NCI-H345 (cell line): ENCODE results near the gene CKAP2L.

Experiments
- DNase-seq: peaks from one replicate; lab custom pipeline; 2025; lab: John Stamatoyannopoulos, UW

Gene CKAP2L

DNA sequence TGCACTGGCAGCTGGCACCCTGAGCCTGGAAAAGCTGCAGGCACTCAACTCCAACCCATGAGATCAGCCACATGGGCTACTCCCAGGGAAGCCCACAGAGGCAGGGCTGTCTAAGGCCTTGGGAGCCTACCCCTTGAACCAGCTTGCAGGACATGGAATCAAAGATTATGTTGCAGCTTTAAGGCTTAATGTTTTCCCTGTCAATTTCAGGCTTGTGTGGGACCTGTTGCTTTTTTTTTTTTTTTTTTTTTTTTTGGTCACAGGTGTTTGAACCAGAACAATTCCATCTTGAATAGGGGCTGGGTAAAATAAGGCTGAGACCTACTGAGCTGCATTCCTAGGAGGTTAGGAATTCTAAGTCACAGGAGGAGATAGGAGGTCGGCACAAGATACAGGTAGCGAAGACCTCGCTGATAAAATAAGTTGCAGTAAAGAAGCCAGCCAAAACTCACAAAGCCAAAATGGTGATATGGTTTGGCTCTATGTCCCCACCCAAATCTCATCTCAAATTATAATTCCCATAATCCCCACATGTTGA lies 27.4 kb upstream of the CKAP2L start:
- no peak for DNase-seq

DNA sequence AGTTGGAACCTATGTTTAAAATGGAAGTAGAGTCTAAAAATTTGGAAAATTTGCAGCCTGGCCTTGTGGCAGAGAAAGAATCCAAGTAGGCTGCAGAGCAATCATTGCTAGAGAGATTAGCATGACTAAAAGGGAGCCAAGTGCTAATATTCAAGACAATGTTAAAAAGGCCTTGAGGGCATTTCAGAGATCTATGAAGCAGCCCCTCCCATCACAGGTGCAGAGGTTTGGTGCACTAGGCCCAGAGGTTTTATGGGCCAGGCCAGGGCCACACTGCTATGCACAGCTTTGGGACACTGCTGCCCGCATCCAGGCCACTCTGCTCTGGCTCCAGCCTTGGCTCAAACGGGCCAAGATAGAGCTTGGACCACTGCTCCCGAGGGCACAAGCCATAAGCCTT lies 26.6 kb upstream of the CKAP2L start:
- no peak for DNase-seq

GRCh38 chr2:112790305-112790704 lies 25.9 kb upstream of the CKAP2L start:
- DNase-seq, result no peak

GRCh38 chr2:112789186-112789585 lies 24.8 kb upstream of the CKAP2L start:
- no peak for DNase-seq

DNA sequence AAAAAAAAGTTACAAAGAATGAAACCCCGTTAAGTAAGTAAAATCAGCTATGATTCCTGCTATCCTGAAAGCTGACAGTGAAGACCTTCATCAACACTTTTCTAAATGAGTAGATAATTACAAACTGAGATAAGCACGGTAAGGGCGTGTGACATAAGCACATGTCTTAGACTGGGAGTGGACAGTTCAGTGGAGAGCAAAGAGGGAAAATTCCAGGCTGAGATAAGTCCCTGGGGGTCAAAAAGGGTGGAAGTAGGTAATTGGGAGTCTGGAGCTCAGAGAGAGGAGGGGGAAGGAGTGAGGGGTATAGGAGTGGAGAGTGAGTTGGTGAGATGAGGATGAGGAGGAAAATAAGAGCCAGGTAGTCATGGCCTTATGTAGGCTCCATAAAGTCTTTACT lies 24.2 kb upstream of the CKAP2L start:
- DNase-seq, result no peak

DNA sequence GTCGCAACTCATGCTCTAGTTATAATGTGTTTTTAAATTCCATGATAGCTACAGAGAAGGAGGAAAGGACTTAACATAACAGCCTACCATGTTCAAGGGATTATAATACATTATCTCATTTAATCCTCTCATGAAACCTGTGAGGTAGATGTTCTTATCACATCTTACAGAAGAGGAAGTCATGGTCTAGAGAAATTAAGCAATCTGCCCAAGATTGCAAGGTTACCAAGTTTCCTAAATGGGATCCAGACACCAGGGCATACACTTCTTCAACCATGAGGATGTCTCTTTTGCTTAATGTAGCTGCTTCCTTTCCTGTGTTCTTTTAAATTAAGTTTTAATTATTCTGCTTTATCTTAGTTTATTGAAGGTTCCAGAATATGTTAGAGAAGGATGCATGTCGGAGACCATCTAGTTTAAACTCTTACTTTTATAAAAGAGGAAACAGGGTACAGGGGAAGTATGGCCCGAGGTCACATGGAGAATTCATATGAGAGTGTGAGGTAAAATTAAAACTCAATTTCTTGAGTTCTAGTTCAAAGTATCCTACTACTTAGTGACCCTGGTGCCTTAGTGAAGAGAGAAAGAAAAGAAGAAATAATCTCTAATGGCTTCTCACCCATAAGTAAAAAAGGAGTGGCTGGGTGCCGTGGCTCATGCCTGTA lies 23.5 kb upstream of the CKAP2L start:
- DNase-seq, result no peak

DNA sequence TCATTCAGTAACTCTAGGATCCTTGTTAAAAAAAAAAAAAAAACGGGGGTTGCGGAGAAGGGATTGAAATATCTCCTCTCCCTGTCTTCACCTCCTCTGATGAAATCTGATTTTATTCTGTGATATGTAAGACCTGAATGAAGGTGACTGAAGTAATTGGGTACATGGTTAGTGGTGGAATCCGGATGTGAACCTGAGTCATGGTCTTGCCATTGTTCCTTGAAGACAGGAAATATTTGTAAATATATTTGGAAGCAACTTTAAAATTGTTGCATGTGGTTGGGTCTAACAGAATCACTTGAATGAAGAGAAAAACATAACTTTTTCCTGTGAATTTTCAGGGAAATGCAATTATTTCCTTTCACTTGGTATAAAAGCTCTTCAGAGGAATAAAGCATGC lies 22.9 kb upstream of the CKAP2L start:
- DNase-seq, result no peak

GRCh38 chr2:112784199-112785189 lies 20.1 kb upstream of the CKAP2L start, which contains the start of gene IL1A:
Gene IL1A, minus strand, starts transcription at chr2:112784493. Its CDS starts 723 bp downstream, at chr2:112783770.
- DNase-seq, result no peak

DNA sequence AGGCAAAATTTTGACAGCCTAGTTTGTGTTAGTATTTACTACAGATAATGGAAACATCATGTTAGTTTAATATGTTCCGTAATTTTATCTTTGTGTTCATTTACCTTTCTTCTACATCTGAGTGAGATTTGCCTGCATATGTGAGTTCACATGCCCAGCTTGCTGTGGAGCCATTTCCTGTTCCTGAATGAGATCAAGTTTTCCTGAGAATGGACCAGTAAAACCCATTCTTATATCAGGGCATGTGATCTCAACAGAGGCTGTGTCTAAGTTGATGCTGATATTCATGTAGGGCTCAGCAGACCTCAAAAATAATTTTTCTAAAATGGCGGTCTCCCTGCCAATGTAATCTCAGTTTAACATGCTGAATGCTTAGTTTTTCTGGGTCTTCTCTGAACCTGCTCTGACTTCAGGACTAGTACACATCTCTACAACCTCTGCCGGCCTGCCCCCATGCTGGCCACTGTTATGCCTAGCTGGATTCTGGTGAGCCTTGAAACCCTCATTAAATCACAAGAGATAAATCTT lies 18.8 kb upstream of the CKAP2L start:
- DNase-seq, result no peak

- DNase-seq, result no peak
These were observed 17.9 kb upstream of the CKAP2L start for GRCh38 chr2:112782234-112782799.

DNA sequence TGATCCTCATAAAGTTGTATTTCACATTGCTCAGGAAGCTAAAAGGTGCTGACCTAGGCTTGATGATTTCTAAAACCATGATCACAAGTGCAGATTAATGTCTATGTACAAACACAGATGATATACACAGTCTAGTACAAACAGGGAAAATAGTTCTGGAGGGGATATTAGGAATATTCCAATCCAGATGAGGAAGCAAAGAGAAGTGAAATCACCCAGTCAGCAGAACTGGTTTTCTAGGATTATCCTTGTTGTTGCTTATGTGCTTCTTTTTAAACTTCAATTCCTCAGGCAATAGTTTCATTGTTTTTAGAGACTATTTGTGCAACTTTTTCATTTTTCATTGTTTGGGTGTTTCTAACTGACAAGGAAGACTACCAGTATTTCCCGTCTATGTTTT lies 15.2 kb upstream of the CKAP2L start:
- no peak for DNase-seq

DNA sequence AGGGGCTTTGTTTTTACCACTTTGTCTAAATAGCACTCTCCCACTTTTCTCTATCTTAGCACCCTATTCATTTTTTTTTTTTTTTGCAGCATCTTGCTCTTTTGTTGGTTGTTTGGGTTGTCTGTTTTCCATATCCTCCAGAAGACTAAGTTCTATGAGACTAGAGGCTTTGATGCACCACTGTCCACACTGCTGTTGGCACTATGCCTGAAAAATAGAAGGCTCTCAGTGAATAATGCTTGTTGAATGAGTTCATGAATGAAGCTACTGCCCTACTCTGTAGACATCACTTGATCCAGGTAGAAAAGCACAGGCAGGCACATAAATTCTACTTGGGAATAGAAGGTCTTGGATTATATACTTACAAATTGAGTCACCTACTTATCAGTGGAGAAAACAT lies 12.6 kb upstream of the CKAP2L start:
- no peak for DNase-seq

DNA sequence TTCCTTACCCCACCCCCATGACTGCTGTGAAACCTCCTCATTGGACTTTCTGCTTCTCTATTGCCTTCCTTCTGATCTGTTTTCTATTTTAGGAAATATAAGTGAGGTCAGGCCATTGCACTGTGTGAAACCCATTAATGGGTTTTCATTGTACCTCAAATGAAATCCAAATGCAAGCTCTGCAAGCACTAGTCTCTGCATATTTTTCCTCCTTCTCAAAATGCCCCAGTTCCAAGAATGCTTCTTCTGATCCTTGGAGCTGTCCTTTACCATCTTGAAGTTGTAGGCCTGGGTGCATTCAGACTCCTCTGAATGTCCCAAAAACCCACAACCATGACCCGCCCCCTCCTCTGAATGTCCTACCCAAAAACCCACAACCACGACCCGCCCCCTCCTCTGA lies 11.7 kb upstream of the CKAP2L start:
- no peak for DNase-seq

DNA sequence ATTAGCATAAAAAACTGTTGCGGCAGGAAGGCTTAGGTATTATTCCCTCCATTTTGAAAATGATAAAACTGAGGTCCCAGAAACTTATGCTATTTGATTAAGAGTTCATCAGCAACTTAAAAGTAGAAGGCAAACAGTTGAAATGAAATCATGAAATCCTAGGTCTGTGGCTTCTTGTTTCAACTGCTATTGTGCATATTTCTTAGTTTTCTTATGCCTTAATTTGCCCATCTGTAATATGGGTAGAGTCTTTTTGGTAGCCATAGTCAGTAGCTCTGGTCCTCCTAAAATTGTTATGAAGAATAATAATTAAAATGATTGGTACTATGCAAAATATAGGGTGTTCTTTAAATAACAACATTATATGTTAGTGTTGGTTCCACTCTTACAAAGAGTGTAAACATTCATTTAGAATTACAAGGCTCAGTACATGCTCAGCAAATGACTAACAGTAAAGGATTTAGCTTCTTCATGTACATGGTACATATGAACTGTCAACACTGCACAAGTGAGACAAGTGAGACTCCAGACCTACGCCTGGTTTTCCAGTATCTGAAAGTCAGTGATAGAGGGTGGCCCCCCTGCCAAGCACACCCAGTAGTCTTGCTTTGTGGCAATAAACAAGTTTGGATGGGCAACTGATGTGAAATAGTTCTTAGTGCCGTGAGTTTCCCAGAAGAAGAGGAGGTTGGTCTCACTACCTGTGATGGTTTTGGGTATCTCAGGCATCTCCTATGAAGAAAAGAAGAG lies 10.3 kb upstream of the CKAP2L start:
- no peak for DNase-seq

- no peak for DNase-seq
These were observed 9.1 kb upstream of the CKAP2L start for GRCh38 chr2:112773556-112773955.

- no peak for DNase-seq
These were observed 8.6 kb upstream of the CKAP2L start for GRCh38 chr2:112772911-112773475.

DNA sequence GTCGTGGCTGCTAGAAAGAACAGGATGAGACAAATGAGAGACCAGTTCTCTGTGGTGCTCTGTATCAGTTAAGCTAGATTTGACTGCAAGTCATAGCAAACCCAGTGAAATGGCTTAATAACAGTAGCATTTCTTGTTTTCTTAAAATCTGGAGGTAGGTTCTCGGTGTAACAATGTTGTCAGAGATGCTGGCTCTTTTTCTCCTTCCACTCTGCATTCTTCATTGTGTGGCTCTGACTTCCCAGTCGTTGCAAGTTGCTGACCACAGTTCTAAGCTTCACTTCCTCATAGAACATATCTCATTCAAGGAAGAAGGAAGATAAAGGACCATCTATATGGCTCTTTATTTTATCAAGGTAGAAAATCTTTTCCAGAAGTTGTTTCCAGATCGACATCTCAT lies 7.9 kb upstream of the CKAP2L start:
- no peak for DNase-seq

- DNase-seq, result no peak
These were observed 4.0 kb upstream of the CKAP2L start for GRCh38 chr2:112768432-112768831.

- DNase-seq, result no peak
These were observed 3.4 kb upstream of the CKAP2L start for GRCh38 chr2:112767693-112768330.

- no peak for DNase-seq
These were observed 842 bp upstream of the CKAP2L start for GRCh38 chr2:112765251-112765650.

DNA sequence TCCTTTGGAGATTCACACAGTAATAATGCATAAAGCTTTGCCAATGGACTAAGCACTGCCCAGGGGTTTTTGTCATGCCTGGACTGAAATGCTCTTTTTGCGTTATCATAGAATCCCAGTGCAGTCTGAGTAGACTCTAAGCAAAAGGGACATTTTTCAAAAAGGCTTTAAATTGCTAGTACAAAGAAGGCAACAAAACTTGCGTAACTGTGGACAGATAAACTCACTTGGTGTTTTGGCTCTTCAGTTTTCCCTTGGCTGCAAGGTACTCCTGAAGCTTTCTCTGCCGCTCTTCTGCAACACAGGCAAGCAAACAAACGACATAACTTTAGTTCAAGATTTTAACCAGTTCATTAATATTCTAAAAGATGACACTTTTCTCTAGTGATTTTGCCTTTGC lies 2.1 kb downstream of the CKAP2L start:
- DNase-seq, result no peak
